Liver (tissue), 9 donors: ENCODE data around the gene PDZRN4. TPM values are rescaled to one million over a fixed set of nuclear protein-coding genes. Genes with fewer than 3 reads are reported as not detected.

ENCODE experiments used
- DNase-seq: peaks from one replicate; pipeline ENCODE4 v3.0.0-alpha.2; 2017; ENCODE audit warnings: low spot score
- H3K27ac ChIP-seq, 2 donors: one replicate each; pipeline ENCODE4 v1.7.0; 2013; ENCODE audit warnings: inconsistent platforms in 2 of 2, low read length in 2 of 2, control low read depth in 1 of 2, low read depth in 1 of 2, mild to moderate bottlenecking in 1 of 2
- H3K27me3 ChIP-seq, 4 donors: one replicate each; pipeline versions ENCODE4 v1.6.1 to v1.7.0; 2013; ENCODE audit warnings: low read length in 3 of 4, inconsistent platforms in 1 of 4, mild to moderate bottlenecking in 1 of 4, moderate library complexity in 1 of 4; ENCODE audit not compliant: control insufficient read depth in 4 of 4, insufficient read depth in 4 of 4
- H3K36me3 ChIP-seq, 4 donors: one replicate each; pipeline versions ENCODE4 v1.6.1 to v1.7.0; 2013; ENCODE audit warnings: low read length in 3 of 4, mild to moderate bottlenecking in 3 of 4, low read depth in 1 of 4, moderate library complexity in 1 of 4; ENCODE audit not compliant: control insufficient read depth in 4 of 4, insufficient read depth in 3 of 4
- H3K4me1 ChIP-seq, 4 donors: one replicate each; pipeline versions ENCODE4 v1.6.1 to v1.7.0; 2013; ENCODE audit warnings: low read length in 3 of 4, mild to moderate bottlenecking in 3 of 4, moderate library complexity in 1 of 4; ENCODE audit not compliant: control insufficient read depth in 4 of 4, insufficient read depth in 4 of 4
- H3K4me3 ChIP-seq, 3 donors: one replicate each; pipeline versions ENCODE4 v1.6.1 to v1.7.0; 2013; ENCODE audit warnings: low read length in 3 of 3, control low read depth in 1 of 3, low read depth in 1 of 3, mild to moderate bottlenecking in 1 of 3
- H3K9ac ChIP-seq, 2 donors: one replicate each; pipeline ENCODE4 v1.7.0; 2013; ENCODE audit warnings: low read length in 2 of 2, mild to moderate bottlenecking in 2 of 2, moderate library complexity in 2 of 2, control low read depth in 1 of 2, low read depth in 1 of 2
- H3K9me3 ChIP-seq, 4 donors: one replicate each; pipeline versions ENCODE4 v1.6.1 to v1.7.0; 2013; ENCODE audit warnings: low read length in 3 of 4; ENCODE audit not compliant: control insufficient read depth in 4 of 4
- CTCF ChIP-seq: fragments of 150-350 bp; IDR thresholded peaks from 2 replicates; pipeline ENCODE4 v1.5.1; 2017; ENCODE audit warnings: improper control_type of control experiment, low read depth, low read length; ENCODE audit not compliant: missing input control
- EGR1 ChIP-seq, 2 donors: IDR thresholded peaks; 2 replicates each; pipeline ENCODE4 v1.6.1; 2016 to 2018; ENCODE audit warnings: antibody characterized with exemption in 2 of 2, low read depth in 2 of 2
- FOXA1 ChIP-seq: IDR thresholded peaks from 2 replicates; pipeline ENCODE4 v1.6.1; 2016; ENCODE audit warnings: antibody characterized with exemption
- FOXA2 ChIP-seq: IDR thresholded peaks from 2 replicates; pipeline ENCODE4 v1.6.1; 2016; ENCODE audit warnings: antibody characterized with exemption
- GABPA ChIP-seq, 2 donors: IDR thresholded peaks in 1 of 2; conservative IDR thresholded peaks in 1 of 2; 2 replicates each; pipeline ENCODE4 v1.6.1; 2016; ENCODE audit warnings: antibody characterized with exemption in 2 of 2, mild to moderate bottlenecking in 1 of 2, moderate library complexity in 1 of 2
- HNF4A ChIP-seq, 2 donors: conservative IDR thresholded peaks; 2 replicates each; pipeline ENCODE4 v1.6.1; 2016; ENCODE audit warnings: antibody characterized with exemption in 2 of 2, mild to moderate bottlenecking in 2 of 2
- HNF4G ChIP-seq: IDR thresholded peaks from 2 replicates; pipeline ENCODE4 v1.6.1; 2016; ENCODE audit warnings: antibody characterized with exemption
- JUND ChIP-seq, 2 donors: IDR thresholded peaks; 2 replicates each; pipeline ENCODE4 v1.6.1; 2016; ENCODE audit warnings: antibody characterized with exemption in 2 of 2
- NR2F2 ChIP-seq: IDR thresholded peaks from 2 replicates; pipeline ENCODE4 v1.6.1; 2016; ENCODE audit warnings: antibody characterized with exemption
- RAD21 ChIP-seq, 2 donors: IDR thresholded peaks; 2 replicates each; pipeline ENCODE4 v1.6.1; 2016; ENCODE audit warnings: antibody characterized with exemption in 2 of 2, mild to moderate bottlenecking in 2 of 2
- RXRA ChIP-seq, 2 donors: IDR thresholded peaks; 2 replicates each; pipeline ENCODE4 v1.6.1; 2017 to 2018; ENCODE audit warnings: antibody characterized with exemption in 2 of 2, mild to moderate bottlenecking in 1 of 2
- SP1 ChIP-seq: IDR thresholded peaks from 2 replicates; pipeline ENCODE4 v1.6.1; 2018; ENCODE audit warnings: antibody characterized with exemption, mild to moderate bottlenecking
- TAF1 ChIP-seq: conservative IDR thresholded peaks from 2 replicates; pipeline ENCODE4 v1.6.1; 2016; ENCODE audit warnings: antibody characterized with exemption, mild to moderate bottlenecking
- YY1 ChIP-seq: IDR thresholded peaks from 2 replicates; pipeline ENCODE4 v1.6.1; 2016; ENCODE audit warnings: antibody characterized with exemption, mild to moderate bottlenecking
- whole genome bisulfite sequencing: extraction: QIAGEN DNeasy Blood & Tissue Kit; methylation state at CpG from one replicate; pipeline ENCODE4 v1.1.7; 2013; 5-methylcytosine and 5-hydroxymethylcytosine counted together
- polyA plus RNA-seq, 2 donors: library from polyadenylated mRNA; stranded (reverse) in 1 of 2; unstranded in 1 of 2; fragments of 200-250 nt in 1 of 2; fragments of >200 nt in 1 of 2; fragmentation: Nextera tagmentation in 1 of 2; extraction: Ambion mirVana in 1 of 2; gene quantifications; one replicate each; pipeline versions ENCODE4 v1.2.1 to v1.2.3, GENCODE V29; 2013 to 2015
- total RNA-seq, 2 donors: library from RNA; depleted of rRNA; stranded (reverse); fragments of >200 nt; gene quantifications; one replicate each; pipeline ENCODE4 v1.2.3, GENCODE V29; 2014
- TF ChIP-seq, protein P1 (sequence below): IDR thresholded peaks from 2 replicates; pipeline ENCODE4 v1.6.1; 2016; ENCODE audit warnings: antibody characterized with exemption
- TF ChIP-seq, protein P2 (sequence below): IDR thresholded peaks from 2 replicates; pipeline ENCODE4 v1.6.1; 2016; ENCODE audit warnings: antibody characterized with exemption, mild to moderate bottlenecking
- TF ChIP-seq, protein P3 (sequence below): IDR thresholded peaks from 2 replicates; pipeline ENCODE4 v1.6.1; 2016; ENCODE audit warnings: antibody characterized with exemption
- TF ChIP-seq, protein P4 (sequence below): IDR thresholded peaks from 2 replicates; pipeline ENCODE4 v1.6.1; 2016; ENCODE audit warnings: antibody characterized with exemption
- donor health status: healthy.
- donor health status: healthy.
- donor health status: healthy.
- donor health status: healthy.
- donor health status: healthy.

Gene PDZRN4
- total and polyA plus RNA-seq, 4 donors, result 0.11 to 1.1 (median 0.24) TPM

- H3K9ac ChIP-seq, result no peak overlapping the region
- no peak for DNase-seq
- H3K36me3 ChIP-seq, result no peaks in the 10 kb centered on the region
- H3K27me3 ChIP-seq, result no peaks in the 10 kb centered on the region
- TF ChIP-seq HNF4G (no peak), GABPA (IDR thresholded peaks at IDR 0.05 in 1 of 2, conservative IDR thresholded peaks at IDR 0.05 in 1 of 2) (no peak), TAF1 (no peak), NR2F2 (no peak), FOXA2 (no peak), HNF4A (conservative IDR thresholded peaks at IDR 0.05) (no peak), JUND (IDR thresholded peaks at IDR 0.05) (no peak), CTCF (no peak), RXRA (IDR thresholded peaks at IDR 0.05) (no peak), SP1 (no peak)
- TF ChIP-seq, protein P1, sequence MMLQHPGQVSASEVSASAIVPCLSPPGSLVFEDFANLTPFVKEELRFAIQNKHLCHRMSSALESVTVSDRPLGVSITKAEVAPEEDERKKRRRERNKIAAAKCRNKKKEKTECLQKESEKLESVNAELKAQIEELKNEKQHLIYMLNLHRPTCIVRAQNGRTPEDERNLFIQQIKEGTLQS, result no peak
- TF ChIP-seq, protein P2, sequence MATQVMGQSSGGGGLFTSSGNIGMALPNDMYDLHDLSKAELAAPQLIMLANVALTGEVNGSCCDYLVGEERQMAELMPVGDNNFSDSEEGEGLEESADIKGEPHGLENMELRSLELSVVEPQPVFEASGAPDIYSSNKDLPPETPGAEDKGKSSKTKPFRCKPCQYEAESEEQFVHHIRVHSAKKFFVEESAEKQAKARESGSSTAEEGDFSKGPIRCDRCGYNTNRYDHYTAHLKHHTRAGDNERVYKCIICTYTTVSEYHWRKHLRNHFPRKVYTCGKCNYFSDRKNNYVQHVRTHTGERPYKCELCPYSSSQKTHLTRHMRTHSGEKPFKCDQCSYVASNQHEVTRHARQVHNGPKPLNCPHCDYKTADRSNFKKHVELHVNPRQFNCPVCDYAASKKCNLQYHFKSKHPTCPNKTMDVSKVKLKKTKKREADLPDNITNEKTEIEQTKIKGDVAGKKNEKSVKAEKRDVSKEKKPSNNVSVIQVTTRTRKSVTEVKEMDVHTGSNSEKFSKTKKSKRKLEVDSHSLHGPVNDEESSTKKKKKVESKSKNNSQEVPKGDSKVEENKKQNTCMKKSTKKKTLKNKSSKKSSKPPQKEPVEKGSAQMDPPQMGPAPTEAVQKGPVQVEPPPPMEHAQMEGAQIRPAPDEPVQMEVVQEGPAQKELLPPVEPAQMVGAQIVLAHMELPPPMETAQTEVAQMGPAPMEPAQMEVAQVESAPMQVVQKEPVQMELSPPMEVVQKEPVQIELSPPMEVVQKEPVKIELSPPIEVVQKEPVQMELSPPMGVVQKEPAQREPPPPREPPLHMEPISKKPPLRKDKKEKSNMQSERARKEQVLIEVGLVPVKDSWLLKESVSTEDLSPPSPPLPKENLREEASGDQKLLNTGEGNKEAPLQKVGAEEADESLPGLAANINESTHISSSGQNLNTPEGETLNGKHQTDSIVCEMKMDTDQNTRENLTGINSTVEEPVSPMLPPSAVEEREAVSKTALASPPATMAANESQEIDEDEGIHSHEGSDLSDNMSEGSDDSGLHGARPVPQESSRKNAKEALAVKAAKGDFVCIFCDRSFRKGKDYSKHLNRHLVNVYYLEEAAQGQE, result no peak
- TF ChIP-seq, protein P3, sequence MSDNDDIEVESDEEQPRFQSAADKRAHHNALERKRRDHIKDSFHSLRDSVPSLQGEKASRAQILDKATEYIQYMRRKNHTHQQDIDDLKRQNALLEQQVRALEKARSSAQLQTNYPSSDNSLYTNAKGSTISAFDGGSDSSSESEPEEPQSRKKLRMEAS, result no peak
- H3K4me1 ChIP-seq, result no peaks in the 10 kb centered on the region
- H3K27ac ChIP-seq, result no peak overlapping the region
- no peak overlapping the region for H3K4me3 ChIP-seq
- H3K9me3 ChIP-seq, result no peaks in the 10 kb centered on the region
- WGBS, result 83% methylated on average over 1 of the region's 1 CpG
Measured at GRCh38 chr12:41364211-41364610, 176.1 kb downstream of the PDZRN4 start.

DNA sequence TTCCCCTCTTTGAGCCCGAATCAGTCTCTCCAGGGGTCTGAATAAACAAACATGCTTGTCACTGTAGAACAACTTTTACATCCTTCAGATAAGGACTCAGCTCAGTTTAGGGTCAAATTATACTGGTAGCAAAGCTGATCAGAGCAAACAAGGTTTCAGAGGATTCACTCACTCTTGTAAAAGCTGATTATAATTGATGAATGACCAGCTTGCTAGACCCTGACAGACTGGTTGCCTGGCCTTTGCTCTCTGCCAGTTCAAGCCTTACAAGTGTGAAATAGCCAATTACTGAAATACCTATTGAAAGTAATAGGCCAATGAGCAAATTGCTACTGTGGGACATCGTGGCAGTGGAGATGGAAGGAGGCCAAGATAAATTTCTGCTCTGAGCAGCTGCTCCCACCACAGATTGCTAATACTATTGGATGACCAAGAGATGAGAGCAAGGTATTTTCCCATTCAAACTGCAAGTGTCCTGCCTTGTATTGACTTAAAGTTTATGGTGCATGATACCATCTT is 177.6 kb downstream of the PDZRN4 start:
- WGBS, result 11% methylated on average over 2 of the region's 2 CpGs
- Histone ChIP-seq H3K4me1 (no peaks in the 10 kb centered on the region), H3K27me3 (no peaks in the 10 kb centered on the region), H3K27ac (no peak overlapping the region), H3K9me3 (no peaks in the 10 kb centered on the region), H3K36me3 (no peaks in the 10 kb centered on the region), H3K9ac (no peak overlapping the region), H3K4me3 (no peak overlapping the region)
- DNase-seq, result no peak
- TF ChIP-seq TAF1 (no peak), EGR1 (IDR thresholded peaks at IDR 0.05; ENCODE audit: low read depth in 2 of 2) (no peak), JUND (IDR thresholded peaks at IDR 0.05) (no peak), FOXA2 (no peak), RXRA (IDR thresholded peaks at IDR 0.05) (no peak), SP1 (no peak), NR2F2 (no peak), CTCF (no peak), RAD21 (IDR thresholded peaks at IDR 0.05) (no peak), YY1 (no peak), FOXA1 (no peak), HNF4A (conservative IDR thresholded peaks at IDR 0.05) (no peak), GABPA (IDR thresholded peaks at IDR 0.05 in 1 of 2, conservative IDR thresholded peaks at IDR 0.05 in 1 of 2) (no peak), HNF4G (no peak)
- TF ChIP-seq, protein P1, result no peak
- TF ChIP-seq, protein P4, sequence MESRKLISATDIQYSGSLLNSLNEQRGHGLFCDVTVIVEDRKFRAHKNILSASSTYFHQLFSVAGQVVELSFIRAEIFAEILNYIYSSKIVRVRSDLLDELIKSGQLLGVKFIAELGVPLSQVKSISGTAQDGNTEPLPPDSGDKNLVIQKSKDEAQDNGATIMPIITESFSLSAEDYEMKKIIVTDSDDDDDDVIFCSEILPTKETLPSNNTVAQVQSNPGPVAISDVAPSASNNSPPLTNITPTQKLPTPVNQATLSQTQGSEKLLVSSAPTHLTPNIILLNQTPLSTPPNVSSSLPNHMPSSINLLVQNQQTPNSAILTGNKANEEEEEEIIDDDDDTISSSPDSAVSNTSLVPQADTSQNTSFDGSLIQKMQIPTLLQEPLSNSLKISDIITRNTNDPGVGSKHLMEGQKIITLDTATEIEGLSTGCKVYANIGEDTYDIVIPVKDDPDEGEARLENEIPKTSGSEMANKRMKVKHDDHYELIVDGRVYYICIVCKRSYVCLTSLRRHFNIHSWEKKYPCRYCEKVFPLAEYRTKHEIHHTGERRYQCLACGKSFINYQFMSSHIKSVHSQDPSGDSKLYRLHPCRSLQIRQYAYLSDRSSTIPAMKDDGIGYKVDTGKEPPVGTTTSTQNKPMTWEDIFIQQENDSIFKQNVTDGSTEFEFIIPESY, result no peak
- TF ChIP-seq, protein P3, result no peak
